ENCODE data around the gene SCAMP1.

DNA sequence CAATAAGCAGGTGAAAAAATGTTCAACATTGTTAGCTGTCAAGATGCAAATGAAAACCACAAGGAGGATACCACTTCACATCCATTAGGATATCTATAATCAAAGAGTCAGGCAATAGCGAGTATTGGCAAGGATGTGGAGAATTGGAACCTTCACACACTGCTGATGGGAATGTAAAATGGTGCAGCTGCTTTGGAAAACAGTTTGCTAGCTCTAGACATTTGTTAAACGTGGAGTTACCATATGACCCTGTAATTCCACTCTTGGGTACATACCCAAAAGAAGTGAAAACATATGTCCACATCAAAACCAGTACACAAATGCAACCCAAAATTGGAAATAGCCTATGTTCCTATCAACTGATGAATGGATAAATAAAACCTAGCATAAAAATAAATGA is 37.4 kb downstream of the SCAMP1 start:
- TF ChIP-seq, protein P1, sequence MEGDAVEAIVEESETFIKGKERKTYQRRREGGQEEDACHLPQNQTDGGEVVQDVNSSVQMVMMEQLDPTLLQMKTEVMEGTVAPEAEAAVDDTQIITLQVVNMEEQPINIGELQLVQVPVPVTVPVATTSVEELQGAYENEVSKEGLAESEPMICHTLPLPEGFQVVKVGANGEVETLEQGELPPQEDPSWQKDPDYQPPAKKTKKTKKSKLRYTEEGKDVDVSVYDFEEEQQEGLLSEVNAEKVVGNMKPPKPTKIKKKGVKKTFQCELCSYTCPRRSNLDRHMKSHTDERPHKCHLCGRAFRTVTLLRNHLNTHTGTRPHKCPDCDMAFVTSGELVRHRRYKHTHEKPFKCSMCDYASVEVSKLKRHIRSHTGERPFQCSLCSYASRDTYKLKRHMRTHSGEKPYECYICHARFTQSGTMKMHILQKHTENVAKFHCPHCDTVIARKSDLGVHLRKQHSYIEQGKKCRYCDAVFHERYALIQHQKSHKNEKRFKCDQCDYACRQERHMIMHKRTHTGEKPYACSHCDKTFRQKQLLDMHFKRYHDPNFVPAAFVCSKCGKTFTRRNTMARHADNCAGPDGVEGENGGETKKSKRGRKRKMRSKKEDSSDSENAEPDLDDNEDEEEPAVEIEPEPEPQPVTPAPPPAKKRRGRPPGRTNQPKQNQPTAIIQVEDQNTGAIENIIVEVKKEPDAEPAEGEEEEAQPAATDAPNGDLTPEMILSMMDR (IDR thresholded peaks at IDR 0.05 in 8 of 11, conservative IDR thresholded peaks at IDR 0.05 in 3 of 11), result no peak
- no peak for TF ChIP-seq POLR2A (IDR thresholded peaks at IDR 0.05)
- no peak for TF ChIP-seq POLR2AphosphoS5 (IDR thresholded peaks at IDR 0.05)

All from spleen (tissue), 7 donors.